Right atrium auricular region (tissue), 2 donors: Measurements from ENCODE around the gene FLVCR1. TPM values are rescaled to one million over a fixed set of nuclear protein-coding genes. Genes with fewer than 3 reads are reported as not detected.

Source experiments
- DNase-seq: peaks from one replicate; pipeline ENCODE4 v3.0.0-alpha.2; 2019; ENCODE audit warnings: low spot score
- H3K27ac ChIP-seq, 2 donors: fragments of 200-600 bp; sonication (generic); 1 replicate in 1 of 2; 2 replicates in 1 of 2; pipeline ENCODE4 v1.5.1; 2016 to 2019
- H3K27me3 ChIP-seq, 2 donors: fragments of 200-600 bp; sonication (generic); one replicate each; pipeline versions ENCODE4 v1.5.1 to v1.6.0; 2017 to 2019
- H3K36me3 ChIP-seq: fragments of 200-600 bp; sonication (generic); one replicate; pipeline ENCODE4 v1.5.1; 2016
- H3K4me1 ChIP-seq, 2 donors: fragments of 200-600 bp; sonication (generic); one replicate each; pipeline versions ENCODE4 v1.5.1 to v1.6.0; 2017 to 2019
- H3K4me3 ChIP-seq, 2 donors: fragments of 200-600 bp; sonication (generic); 1 replicate in 1 of 2; 2 replicates in 1 of 2; pipeline ENCODE4 v1.5.1; 2017 to 2019; ENCODE audit warnings: mild to moderate bottlenecking in 1 of 2, moderate library complexity in 1 of 2
- H3K9me3 ChIP-seq, 2 donors: fragments of 200-600 bp; sonication (generic); one replicate each; pipeline ENCODE4 v1.5.1; 2019
- total RNA-seq, 2 donors: library from RNA; depleted of rRNA; stranded (reverse); fragments of >200 nt; gene quantifications; one replicate each; pipeline ENCODE4 v1.1.0, GENCODE V29; 2016
- TF ChIP-seq, protein P1 (sequence below), 2 donors: fragments of 200-600 bp; sonication (generic); IDR thresholded peaks; one replicate each; pipeline ENCODE4 v1.5.1; 2019; ENCODE audit warnings: antibody characterized with exemption in 2 of 2

The FLVCR1 gene
- total RNA-seq, 2 donors from 2014 or later, result 0.89 to 2.4 TPM

DNA sequence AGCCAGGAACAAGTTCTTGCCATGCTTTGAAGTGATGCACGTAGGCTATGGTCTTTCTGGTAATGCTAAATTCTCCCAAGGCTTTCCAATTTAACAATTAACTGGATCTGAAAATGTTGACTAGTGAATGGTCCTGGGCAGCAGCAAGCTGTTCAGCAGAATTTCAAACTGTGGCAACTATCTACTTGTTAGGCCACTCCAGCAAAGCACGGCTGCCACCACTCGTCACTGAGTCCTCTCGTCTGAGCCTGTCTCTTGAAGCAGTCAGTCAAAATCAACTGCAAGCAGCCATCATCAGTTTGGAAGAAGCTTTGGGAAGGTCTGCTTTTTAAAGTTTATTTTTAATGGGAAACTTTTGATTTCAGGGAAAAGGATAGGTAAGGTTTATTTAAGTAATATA lies 6.1 kb downstream of the FLVCR1 start:
- Histone ChIP-seq H3K4me1 (peaks cover 0 to 16% of the 10 kb centered on the region in 2 donors), H3K4me3 (no peak overlapping the region), H3K36me3 (peaks cover 7% of the 10 kb centered on the region), H3K9me3 (no peaks in the 10 kb centered on the region), H3K27me3 (no peaks in the 10 kb centered on the region), H3K27ac (no peak overlapping the region)
- no peak for DNase-seq
- TF ChIP-seq, protein P1, sequence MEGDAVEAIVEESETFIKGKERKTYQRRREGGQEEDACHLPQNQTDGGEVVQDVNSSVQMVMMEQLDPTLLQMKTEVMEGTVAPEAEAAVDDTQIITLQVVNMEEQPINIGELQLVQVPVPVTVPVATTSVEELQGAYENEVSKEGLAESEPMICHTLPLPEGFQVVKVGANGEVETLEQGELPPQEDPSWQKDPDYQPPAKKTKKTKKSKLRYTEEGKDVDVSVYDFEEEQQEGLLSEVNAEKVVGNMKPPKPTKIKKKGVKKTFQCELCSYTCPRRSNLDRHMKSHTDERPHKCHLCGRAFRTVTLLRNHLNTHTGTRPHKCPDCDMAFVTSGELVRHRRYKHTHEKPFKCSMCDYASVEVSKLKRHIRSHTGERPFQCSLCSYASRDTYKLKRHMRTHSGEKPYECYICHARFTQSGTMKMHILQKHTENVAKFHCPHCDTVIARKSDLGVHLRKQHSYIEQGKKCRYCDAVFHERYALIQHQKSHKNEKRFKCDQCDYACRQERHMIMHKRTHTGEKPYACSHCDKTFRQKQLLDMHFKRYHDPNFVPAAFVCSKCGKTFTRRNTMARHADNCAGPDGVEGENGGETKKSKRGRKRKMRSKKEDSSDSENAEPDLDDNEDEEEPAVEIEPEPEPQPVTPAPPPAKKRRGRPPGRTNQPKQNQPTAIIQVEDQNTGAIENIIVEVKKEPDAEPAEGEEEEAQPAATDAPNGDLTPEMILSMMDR (IDR thresholded peaks at IDR 0.05), result no peak

DNA sequence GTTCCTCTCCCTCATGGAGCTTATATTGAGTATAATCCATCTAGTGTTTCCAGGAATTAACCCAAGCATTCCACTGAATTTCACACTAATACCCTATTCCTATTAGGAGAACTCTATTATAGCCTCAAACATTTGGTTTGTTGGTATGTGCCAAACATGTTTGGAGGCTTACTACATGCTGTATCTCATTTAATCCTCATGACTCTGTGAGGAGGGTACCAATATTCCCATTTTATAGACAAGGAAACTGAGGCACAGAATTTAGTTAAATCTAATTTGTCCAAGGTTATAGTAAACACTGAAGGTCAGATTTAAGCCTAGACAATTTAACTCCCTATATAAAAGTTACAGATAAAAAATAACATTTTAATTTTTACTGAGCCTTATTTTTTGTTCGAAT lies 9.1 kb downstream of the FLVCR1 start:
- Histone ChIP-seq H3K4me1 (no peaks in the 10 kb centered on the region), H3K27me3 (no peaks in the 10 kb centered on the region), H3K9me3 (no peaks in the 10 kb centered on the region), H3K4me3 (no peak overlapping the region), H3K36me3 (peaks cover 7% of the 10 kb centered on the region), H3K27ac (no peak overlapping the region)
- DNase-seq, result no peak
- TF ChIP-seq, protein P1 (IDR thresholded peaks at IDR 0.05), result no peak

DNA sequence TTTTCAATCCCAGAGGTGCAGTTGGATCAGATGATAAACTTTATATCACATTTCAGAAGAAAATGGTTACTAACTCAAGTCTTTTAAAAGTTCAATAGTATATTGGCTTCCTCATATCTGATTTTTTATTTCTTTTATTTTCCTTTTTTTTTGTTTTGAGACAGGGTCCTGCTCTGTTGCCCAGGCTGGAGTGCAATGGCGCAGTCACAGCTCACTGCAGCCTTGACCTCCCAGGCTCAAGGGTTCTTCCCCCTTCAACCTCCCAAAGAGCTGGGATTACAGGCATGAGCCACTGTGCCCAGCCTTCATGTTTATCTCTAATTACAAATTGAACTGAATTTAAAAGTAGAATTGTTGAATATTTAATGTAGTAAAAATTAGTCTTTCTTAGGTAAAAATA lies 13.9 kb downstream of the FLVCR1 start:
- H3K27me3 ChIP-seq, result no peaks in the 10 kb centered on the region
- H3K36me3 ChIP-seq, result peaks cover 18% of the 10 kb centered on the region

DNA sequence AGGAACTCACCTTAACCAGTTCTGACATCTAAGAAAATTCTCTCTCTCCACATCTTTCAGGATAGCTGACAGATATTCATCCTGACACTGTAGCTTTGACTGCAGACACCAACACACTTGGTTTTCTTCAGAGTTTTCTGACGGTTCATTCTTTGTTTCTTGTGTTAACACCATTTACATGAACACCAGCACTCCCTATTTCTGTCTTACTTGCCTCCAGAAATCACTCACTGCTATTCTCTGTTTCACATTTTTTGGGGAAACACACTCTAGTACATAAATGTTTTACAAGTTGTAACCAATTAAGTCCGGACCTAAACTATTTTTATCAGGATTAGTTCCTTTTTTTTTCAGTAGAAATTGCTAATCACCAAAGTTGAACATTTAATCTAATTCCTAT lies 15.4 kb downstream of the FLVCR1 start:
- no peak for DNase-seq
- Histone ChIP-seq H3K36me3 (peaks cover 18% of the 10 kb centered on the region), H3K4me1 (no peaks in the 10 kb centered on the region), H3K27me3 (no peaks in the 10 kb centered on the region), H3K4me3 (no peak overlapping the region), H3K9me3 (no peaks in the 10 kb centered on the region), H3K27ac (no peak overlapping the region)
- TF ChIP-seq, protein P1 (IDR thresholded peaks at IDR 0.05), result no peak

More for the DNA sequence above, 13.9 kb downstream of the FLVCR1 start:
- DNase-seq, result no peak
- Histone ChIP-seq H3K4me1 (no peaks in the 10 kb centered on the region), H3K4me3 (no peak overlapping the region), H3K9me3 (no peaks in the 10 kb centered on the region), H3K27ac (no peak overlapping the region)
- TF ChIP-seq, protein P1 (IDR thresholded peaks at IDR 0.05), result no peak

DNA sequence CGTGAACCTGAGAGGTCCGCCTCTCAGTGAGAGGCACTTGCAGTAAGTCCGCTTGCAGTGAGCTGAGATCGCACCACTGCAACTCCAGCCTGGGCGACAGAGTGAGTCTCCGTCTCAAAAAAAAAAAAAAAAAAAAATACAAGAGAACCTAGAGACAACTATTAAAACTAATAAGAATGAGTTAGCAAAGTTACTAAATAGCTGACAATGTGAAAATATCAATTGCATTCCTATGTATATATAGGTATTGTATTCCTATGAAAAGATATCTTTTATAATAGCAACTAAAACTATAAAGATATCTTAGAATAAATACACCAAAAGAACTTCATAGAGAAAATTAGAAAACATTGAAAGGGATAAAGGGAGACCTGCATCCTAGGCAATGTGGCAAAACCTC lies 20.3 kb downstream of the FLVCR1 start:
- H3K4me1 ChIP-seq, result no peaks in the 10 kb centered on the region
- no peak overlapping the region for H3K4me3 ChIP-seq
- no peak for DNase-seq
- no peak overlapping the region for H3K27ac ChIP-seq
- H3K27me3 ChIP-seq, result no peaks in the 10 kb centered on the region
- TF ChIP-seq, protein P1 (IDR thresholded peaks at IDR 0.05), result no peak
- no peaks in the 10 kb centered on the region for H3K9me3 ChIP-seq
- peaks cover 10% of the 10 kb centered on the region for H3K36me3 ChIP-seq

DNA sequence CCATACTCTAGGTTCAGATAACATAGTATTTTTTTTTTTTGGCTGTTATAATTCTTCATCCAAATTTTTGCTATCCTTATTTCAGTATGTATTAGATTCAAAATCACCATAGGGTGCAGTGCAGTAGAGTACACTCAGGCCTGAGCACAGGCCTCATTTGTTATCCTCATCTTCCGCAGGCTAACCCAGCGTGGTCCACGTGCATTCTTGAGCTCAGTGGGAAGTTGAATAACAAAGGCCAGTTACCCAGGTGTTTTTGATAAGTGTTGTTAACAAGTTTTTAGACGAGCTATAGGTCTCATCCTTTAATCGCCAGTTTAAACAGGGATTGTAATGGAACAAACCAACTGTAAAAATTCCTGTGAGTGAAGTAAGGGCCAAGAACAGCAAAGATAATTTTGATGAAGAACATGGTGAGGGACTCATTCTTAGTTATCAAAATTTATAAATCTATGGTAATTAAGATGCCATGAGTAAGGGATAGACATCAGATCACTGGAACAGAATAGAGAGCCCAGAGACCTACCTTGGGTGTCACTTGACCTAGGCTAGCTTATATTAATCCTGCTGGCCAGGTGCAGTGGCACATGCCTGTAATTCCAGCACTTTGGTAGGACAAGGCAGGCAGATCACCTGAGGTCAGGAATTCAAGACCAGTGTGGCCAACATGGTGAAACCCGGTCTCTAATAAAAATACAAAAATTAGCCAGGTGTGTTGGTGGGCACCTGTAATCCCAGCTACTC lies 22.0 kb downstream of the FLVCR1 start:
- no peaks in the 10 kb centered on the region for H3K27me3 ChIP-seq
- DNase-seq, result no peak
- TF ChIP-seq, protein P1 (IDR thresholded peaks at IDR 0.05), result no peak
- peaks cover 14% of the 10 kb centered on the region for H3K36me3 ChIP-seq
- H3K4me1 ChIP-seq, result no peaks in the 10 kb centered on the region
- no peak overlapping the region for H3K27ac ChIP-seq
- no peaks in the 10 kb centered on the region for H3K9me3 ChIP-seq
- no peak overlapping the region for H3K4me3 ChIP-seq
